MM.1S (cell line): Measurements from ENCODE around the gene PLS1.

Experiments used
- DNase-seq: peaks from one replicate; pipeline ENCODE4 v3.0.0-alpha.2; 2015
- H2AFZ ChIP-seq: fragments of 300-600 bp; sonication (generic); 2 replicates; pipeline ENCODE4 v1.6.0; 2016; ENCODE audit warnings: antibody characterized with exemption, low read length
- H3F3A ChIP-seq: fragments of 300-600 bp; sonication (generic); 2 replicates; pipeline ENCODE4 v1.6.1; 2016; ENCODE audit warnings: mild to moderate bottlenecking, antibody characterized with exemption, low read length, moderate library complexity, mixed read lengths; ENCODE audit not compliant: insufficient read depth
- H3K27ac ChIP-seq: fragments of 300-600 bp; sonication (generic); 2 replicates; pipeline ENCODE4 v1.5.1; 2016; ENCODE audit warnings: mild to moderate bottlenecking, low read length
- H3K27me3 ChIP-seq: fragments of 300-600 bp; sonication (generic); replicated peaks from 2 replicates; pipeline ENCODE4 v1.6.0; 2016; ENCODE audit warnings: low read length; ENCODE audit not compliant: insufficient read depth
- H3K36me3 ChIP-seq: fragments of 300-600 bp; sonication (generic); replicated peaks from 2 replicates; pipeline ENCODE4 v1.6.1; 2016; ENCODE audit warnings: mild to moderate bottlenecking, low read length, mixed read lengths; ENCODE audit not compliant: insufficient read depth
- H3K4me1 ChIP-seq: fragments of 300-600 bp; sonication (generic); 2 replicates; pipeline ENCODE4 v1.6.1; 2016; ENCODE audit warnings: low read length, mixed read lengths
- H3K4me2 ChIP-seq: fragments of 300-600 bp; sonication (generic); 2 replicates; pipeline ENCODE4 v1.6.0; 2016; ENCODE audit warnings: low read depth, low read length
- H3K4me3 ChIP-seq: fragments of 300-600 bp; sonication (generic); 2 replicates; pipeline ENCODE4 v1.5.1; 2016; ENCODE audit warnings: low read length, mixed read lengths
- H3K79me2 ChIP-seq: fragments of 300-600 bp; sonication (generic); 2 replicates; pipeline ENCODE4 v1.6.1; 2016; ENCODE audit warnings: mixed run types, low read length, mixed read lengths
- H3K9ac ChIP-seq: fragments of 300-600 bp; sonication (generic); 2 replicates; pipeline ENCODE4 v1.6.1; 2016; ENCODE audit warnings: low read length, mixed read lengths
- H3K9me2 ChIP-seq: fragments of 300-600 bp; sonication (generic); replicated peaks from 2 replicates; pipeline ENCODE4 v1.6.1; 2016; ENCODE audit warnings: mild to moderate bottlenecking, low read length, mixed read lengths; ENCODE audit not compliant: insufficient read depth
- H3K9me3 ChIP-seq: fragments of 300-600 bp; sonication (generic); replicated peaks from 2 replicates; pipeline ENCODE4 v1.6.1; 2016; ENCODE audit warnings: mild to moderate bottlenecking, low read length, mixed read lengths; ENCODE audit not compliant: insufficient read depth
- H4K20me1 ChIP-seq: fragments of 300-600 bp; sonication (generic); 2 replicates; pipeline ENCODE4 v1.6.1; 2016; ENCODE audit warnings: mild to moderate bottlenecking, low read length, moderate library complexity, mixed read lengths; ENCODE audit not compliant: insufficient read depth
- EZH2 ChIP-seq: fragments of 300-600 bp; sonication (generic); optimal IDR thresholded peaks from 2 replicates; pipeline ENCODE3; 2017; ENCODE audit warnings: low read depth, mild to moderate bottlenecking, antibody characterized with exemption, low read length, mixed read lengths
- EZH2phosphoT487 ChIP-seq: fragments of 300-600 bp; sonication (generic); IDR thresholded peaks from 2 replicates; pipeline ENCODE4 v1.6.1; 2018; ENCODE audit warnings: antibody characterized with exemption, low read length
- TF ChIP-seq, protein P1 (sequence below): fragments of 300-600 bp; sonication (generic); IDR thresholded peaks from 2 replicates; pipeline ENCODE4 v1.5.1; 2016; ENCODE audit warnings: antibody characterized with exemption, low read length, mixed read lengths

The PLS1 gene

GRCh38 chr3:142656575-142656974, 60.4 kb downstream of the PLS1 start:
- DNase-seq = no peak
- Histone ChIP-seq H3K4me2 (no peak overlapping the region), H3K36me3 (no peaks in the 10 kb centered on the region), H3F3A (no peaks in the 10 kb centered on the region), H3K9me3 (no peaks in the 10 kb centered on the region), H3K27me3 (no peaks in the 10 kb centered on the region), H3K4me3 (no peak overlapping the region), H3K9ac (no peak overlapping the region), H3K79me2 (no peaks in the 10 kb centered on the region), H3K27ac (no peak overlapping the region), H3K9me2 (no peaks in the 10 kb centered on the region), H4K20me1 (no peaks in the 10 kb centered on the region), H3K4me1 (no peaks in the 10 kb centered on the region; the same call in 1 of the 2 replicates), H2AFZ (no peak overlapping the region)
- TF ChIP-seq, protein P1, sequence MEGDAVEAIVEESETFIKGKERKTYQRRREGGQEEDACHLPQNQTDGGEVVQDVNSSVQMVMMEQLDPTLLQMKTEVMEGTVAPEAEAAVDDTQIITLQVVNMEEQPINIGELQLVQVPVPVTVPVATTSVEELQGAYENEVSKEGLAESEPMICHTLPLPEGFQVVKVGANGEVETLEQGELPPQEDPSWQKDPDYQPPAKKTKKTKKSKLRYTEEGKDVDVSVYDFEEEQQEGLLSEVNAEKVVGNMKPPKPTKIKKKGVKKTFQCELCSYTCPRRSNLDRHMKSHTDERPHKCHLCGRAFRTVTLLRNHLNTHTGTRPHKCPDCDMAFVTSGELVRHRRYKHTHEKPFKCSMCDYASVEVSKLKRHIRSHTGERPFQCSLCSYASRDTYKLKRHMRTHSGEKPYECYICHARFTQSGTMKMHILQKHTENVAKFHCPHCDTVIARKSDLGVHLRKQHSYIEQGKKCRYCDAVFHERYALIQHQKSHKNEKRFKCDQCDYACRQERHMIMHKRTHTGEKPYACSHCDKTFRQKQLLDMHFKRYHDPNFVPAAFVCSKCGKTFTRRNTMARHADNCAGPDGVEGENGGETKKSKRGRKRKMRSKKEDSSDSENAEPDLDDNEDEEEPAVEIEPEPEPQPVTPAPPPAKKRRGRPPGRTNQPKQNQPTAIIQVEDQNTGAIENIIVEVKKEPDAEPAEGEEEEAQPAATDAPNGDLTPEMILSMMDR = no peak
- no peak for TF ChIP-seq EZH2
- TF ChIP-seq EZH2phosphoT487 = no peak

GRCh38 chr3:142657033-142657432, 60.8 kb downstream of the PLS1 start:
- no peaks in the 10 kb centered on the region for H4K20me1 ChIP-seq

GRCh38 chr3:142660383-142660782, 64.2 kb downstream of the PLS1 start:
- DNase-seq = no peak
- no peaks in the 10 kb centered on the region for H3K9me3 ChIP-seq
- no peak overlapping the region for H3K27ac ChIP-seq
- no peak overlapping the region for H3K9ac ChIP-seq
- H2AFZ ChIP-seq = no peak overlapping the region
- H3K4me1 ChIP-seq = no peaks in the 10 kb centered on the region; the same call in 1 of the 2 replicates
- no peak for TF ChIP-seq EZH2phosphoT487
- no peak for TF ChIP-seq EZH2
- TF ChIP-seq, protein P1 = no peak
- no peaks in the 10 kb centered on the region for H4K20me1 ChIP-seq
- H3K36me3 ChIP-seq = no peaks in the 10 kb centered on the region
- no peak overlapping the region for H3K4me2 ChIP-seq
- no peak overlapping the region for H3K4me3 ChIP-seq
- no peaks in the 10 kb centered on the region for H3K9me2 ChIP-seq
- no peaks in the 10 kb centered on the region for H3K27me3 ChIP-seq
- H3K79me2 ChIP-seq = no peaks in the 10 kb centered on the region
- H3F3A ChIP-seq = no peaks in the 10 kb centered on the region

More at GRCh38 chr3:142657033-142657432, 60.8 kb downstream of the PLS1 start:
- Histone ChIP-seq H3K9me3 (no peaks in the 10 kb centered on the region), H3K4me2 (no peak overlapping the region), H3K36me3 (no peaks in the 10 kb centered on the region), H2AFZ (no peak overlapping the region), H3K9me2 (no peaks in the 10 kb centered on the region), H3K4me1 (no peaks in the 10 kb centered on the region; the same call in 1 of the 2 replicates), H3K27me3 (no peaks in the 10 kb centered on the region), H3K9ac (no peak overlapping the region), H3F3A (no peaks in the 10 kb centered on the region), H3K79me2 (no peaks in the 10 kb centered on the region), H3K4me3 (no peak overlapping the region), H3K27ac (no peak overlapping the region)
- DNase-seq = no peak
- TF ChIP-seq, protein P1 = no peak
- TF ChIP-seq EZH2phosphoT487 (no peak), EZH2 (no peak)
